HFFc6 (cell line): ENCODE results near the gene GPHN. TPM values are rescaled to one million over a fixed set of nuclear protein-coding genes. Genes with fewer than 3 reads are reported as not detected.

Source experiments
- DNase-seq: peaks from one replicate; pipeline ENCODE4 v3.0.0-alpha.2; 2018
- H3K27ac Mint-ChIP-seq: 2 replicates; pipeline ENCODE4 v1.8.0; 2020; ENCODE audit warnings: mild to moderate bottlenecking, mixed read lengths
- H3K27me3 Mint-ChIP-seq: 2 replicates; pipeline ENCODE4 v1.8.0; 2021; ENCODE audit warnings: mild to moderate bottlenecking, moderate library complexity, mixed read lengths; ENCODE audit not compliant: insufficient read depth
- H3K36me3 Mint-ChIP-seq: 2 replicates; pipeline ENCODE4 v1.8.0; 2021; ENCODE audit warnings: low read depth, mixed read lengths
- H3K4me1 Mint-ChIP-seq: 2 replicates; pipeline ENCODE4 v1.8.0; 2020; ENCODE audit warnings: low read depth, mixed read lengths
- H3K4me3 Mint-ChIP-seq: 2 replicates; pipeline ENCODE4 v1.8.0; 2020; ENCODE audit warnings: mild to moderate bottlenecking, moderate library complexity, mixed read lengths
- H3K9me3 Mint-ChIP-seq: 2 replicates; pipeline ENCODE4 v1.8.0; 2020; ENCODE audit warnings: mild to moderate bottlenecking, mixed read lengths
- CTCF ChIP-seq: fragments of 200-600 bp; sonication (generic); IDR thresholded peaks from 2 replicates; pipeline ENCODE4 v1.5.0; 2021; ENCODE audit warnings: antibody characterized with exemption, mild to moderate bottlenecking
- total RNA-seq, 6 experiments: library from RNA; stranded (reverse); fragmentation: NEBNext Ultra II Directional; extraction: Animal tissue kit (Norgen Biotek cat#: 25700); gene quantifications; 2 replicates in 1 of 6; 3 replicates in 5 of 6; pipeline ENCODE4 v1.2.3, GENCODE V29; 2021

GPHN gene
- total RNA-seq, 6 experiments from 2014 or later: 11.2 to 16.4 (median 15.0) TPM

- DNase-seq: no peak
- Mint-ChIP-seq H3K4me3 (no peak overlapping the region), H3K27me3 (no peaks in the 10 kb centered on the region; the same call in 1 of the 2 replicates), H3K27ac (no peak overlapping the region), H3K36me3 (peaks cover 8% of the 10 kb centered on the region; the same call in 1 of the 2 replicates), H3K4me1 (no peaks in the 10 kb centered on the region), H3K9me3 (peaks cover 15% of the 10 kb centered on the region)
- peak; percentile 72 for TF ChIP-seq CTCF
Measured at GRCh38 chr14:66662374-66662773, 154.4 kb downstream of the GPHN start.

GRCh38 chr14:66677780-66678179 lies 169.8 kb downstream of the GPHN start:
- DNase-seq: no peak
- Mint-ChIP-seq H3K36me3 (peaks cover 25% of the 10 kb centered on the region; the same call in 1 of the 2 replicates), H3K27ac (no peak overlapping the region), H3K9me3 (peaks cover 35% of the 10 kb centered on the region), H3K27me3 (no peaks in the 10 kb centered on the region), H3K4me1 (no peaks in the 10 kb centered on the region), H3K4me3 (no peak overlapping the region)
- TF ChIP-seq CTCF: no peak

GRCh38 chr14:66680216-66680615 lies 172.3 kb downstream of the GPHN start:
- peaks cover 35% of the 10 kb centered on the region for H3K9me3 Mint-ChIP-seq
- H3K27ac Mint-ChIP-seq: no peak overlapping the region
- H3K4me3 Mint-ChIP-seq: no peak overlapping the region
- peaks cover 25% of the 10 kb centered on the region; the same call in 1 of the 2 replicates for H3K36me3 Mint-ChIP-seq
- TF ChIP-seq CTCF: no peak
- no peaks in the 10 kb centered on the region for H3K4me1 Mint-ChIP-seq
- H3K27me3 Mint-ChIP-seq: no peaks in the 10 kb centered on the region
- DNase-seq: no peak

- no peak for TF ChIP-seq CTCF
- Mint-ChIP-seq H3K4me1 (no peaks in the 10 kb centered on the region), H3K27ac (no peak overlapping the region), H3K9me3 (no peaks in the 10 kb centered on the region), H3K4me3 (no peak overlapping the region), H3K36me3 (peaks cover 3% of the 10 kb centered on the region), H3K27me3 (no peaks in the 10 kb centered on the region)
- DNase-seq: no peak
Measured at GRCh38 chr14:66696326-66696725, 188.4 kb downstream of the GPHN start.

- Mint-ChIP-seq H3K4me1 (no peaks in the 10 kb centered on the region), H3K36me3 (peaks cover 4% of the 10 kb centered on the region), H3K27ac (no peak overlapping the region), H3K4me3 (no peak overlapping the region), H3K27me3 (peaks cover 2% of the 10 kb centered on the region; the same call in 1 of the 2 replicates), H3K9me3 (no peaks in the 10 kb centered on the region)
- DNase-seq: no peak
- no peak for TF ChIP-seq CTCF
Measured at GRCh38 chr14:66698503-66698902, 190.6 kb downstream of the GPHN start.

- H3K4me3 Mint-ChIP-seq: no peak overlapping the region
- H3K9me3 Mint-ChIP-seq: peaks cover 18% of the 10 kb centered on the region; the same call in 1 of the 2 replicates
- no peaks in the 10 kb centered on the region for H3K4me1 Mint-ChIP-seq
- peaks cover 4% of the 10 kb centered on the region for H3K36me3 Mint-ChIP-seq
- DNase-seq: no peak
- no peak overlapping the region for H3K27ac Mint-ChIP-seq
- no peak for TF ChIP-seq CTCF
- peaks cover 2% of the 10 kb centered on the region; the same call in 1 of the 2 replicates for H3K27me3 Mint-ChIP-seq
Measured at GRCh38 chr14:66701813-66702212, 193.9 kb downstream of the GPHN start.
